ENCODE measurements around the gene DNAI2. TPM values are rescaled to one million over a fixed set of nuclear protein-coding genes. Genes with fewer than 3 reads are reported as not detected.

Gene DNAI2
- total RNA-seq, 1 experiment from 2014 or later: 0.26 TPM

DNA sequence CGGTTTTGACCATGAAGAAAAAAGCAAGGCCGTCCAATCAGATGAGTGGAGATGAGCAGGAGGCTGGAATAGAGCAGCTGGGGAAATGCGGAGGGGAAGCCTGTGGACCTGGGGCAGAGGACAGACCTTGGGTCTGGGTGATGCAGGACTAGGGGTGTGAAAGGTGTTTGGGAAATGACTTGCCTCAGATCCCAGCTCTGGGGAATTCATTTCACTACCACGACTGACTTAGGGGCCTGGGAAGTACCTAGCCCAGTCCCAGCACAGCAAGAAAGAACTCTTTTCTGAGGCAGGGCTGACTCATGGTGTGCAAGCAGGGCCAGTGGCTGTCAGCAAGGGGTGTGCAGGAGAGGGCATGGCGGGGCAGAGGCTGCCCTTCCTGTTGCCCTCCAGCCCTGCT is 14.8 kb downstream of the DNAI2 start (continued):
- TF ChIP-seq, protein P1, sequence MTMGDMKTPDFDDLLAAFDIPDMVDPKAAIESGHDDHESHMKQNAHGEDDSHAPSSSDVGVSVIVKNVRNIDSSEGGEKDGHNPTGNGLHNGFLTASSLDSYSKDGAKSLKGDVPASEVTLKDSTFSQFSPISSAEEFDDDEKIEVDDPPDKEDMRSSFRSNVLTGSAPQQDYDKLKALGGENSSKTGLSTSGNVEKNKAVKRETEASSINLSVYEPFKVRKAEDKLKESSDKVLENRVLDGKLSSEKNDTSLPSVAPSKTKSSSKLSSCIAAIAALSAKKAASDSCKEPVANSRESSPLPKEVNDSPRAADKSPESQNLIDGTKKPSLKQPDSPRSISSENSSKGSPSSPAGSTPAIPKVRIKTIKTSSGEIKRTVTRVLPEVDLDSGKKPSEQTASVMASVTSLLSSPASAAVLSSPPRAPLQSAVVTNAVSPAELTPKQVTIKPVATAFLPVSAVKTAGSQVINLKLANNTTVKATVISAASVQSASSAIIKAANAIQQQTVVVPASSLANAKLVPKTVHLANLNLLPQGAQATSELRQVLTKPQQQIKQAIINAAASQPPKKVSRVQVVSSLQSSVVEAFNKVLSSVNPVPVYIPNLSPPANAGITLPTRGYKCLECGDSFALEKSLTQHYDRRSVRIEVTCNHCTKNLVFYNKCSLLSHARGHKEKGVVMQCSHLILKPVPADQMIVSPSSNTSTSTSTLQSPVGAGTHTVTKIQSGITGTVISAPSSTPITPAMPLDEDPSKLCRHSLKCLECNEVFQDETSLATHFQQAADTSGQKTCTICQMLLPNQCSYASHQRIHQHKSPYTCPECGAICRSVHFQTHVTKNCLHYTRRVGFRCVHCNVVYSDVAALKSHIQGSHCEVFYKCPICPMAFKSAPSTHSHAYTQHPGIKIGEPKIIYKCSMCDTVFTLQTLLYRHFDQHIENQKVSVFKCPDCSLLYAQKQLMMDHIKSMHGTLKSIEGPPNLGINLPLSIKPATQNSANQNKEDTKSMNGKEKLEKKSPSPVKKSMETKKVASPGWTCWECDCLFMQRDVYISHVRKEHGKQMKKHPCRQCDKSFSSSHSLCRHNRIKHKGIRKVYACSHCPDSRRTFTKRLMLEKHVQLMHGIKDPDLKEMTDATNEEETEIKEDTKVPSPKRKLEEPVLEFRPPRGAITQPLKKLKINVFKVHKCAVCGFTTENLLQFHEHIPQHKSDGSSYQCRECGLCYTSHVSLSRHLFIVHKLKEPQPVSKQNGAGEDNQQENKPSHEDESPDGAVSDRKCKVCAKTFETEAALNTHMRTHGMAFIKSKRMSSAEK (CRISPR knock-in tag; IDR thresholded peaks at IDR 0.05; ENCODE audit: borderline replicate concordance): no peak
- TF ChIP-seq, protein P2, sequence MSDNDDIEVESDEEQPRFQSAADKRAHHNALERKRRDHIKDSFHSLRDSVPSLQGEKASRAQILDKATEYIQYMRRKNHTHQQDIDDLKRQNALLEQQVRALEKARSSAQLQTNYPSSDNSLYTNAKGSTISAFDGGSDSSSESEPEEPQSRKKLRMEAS (CRISPR knock-in tag; IDR thresholded peaks at IDR 0.05): no peak
- TF ChIP-seq, protein P3, sequence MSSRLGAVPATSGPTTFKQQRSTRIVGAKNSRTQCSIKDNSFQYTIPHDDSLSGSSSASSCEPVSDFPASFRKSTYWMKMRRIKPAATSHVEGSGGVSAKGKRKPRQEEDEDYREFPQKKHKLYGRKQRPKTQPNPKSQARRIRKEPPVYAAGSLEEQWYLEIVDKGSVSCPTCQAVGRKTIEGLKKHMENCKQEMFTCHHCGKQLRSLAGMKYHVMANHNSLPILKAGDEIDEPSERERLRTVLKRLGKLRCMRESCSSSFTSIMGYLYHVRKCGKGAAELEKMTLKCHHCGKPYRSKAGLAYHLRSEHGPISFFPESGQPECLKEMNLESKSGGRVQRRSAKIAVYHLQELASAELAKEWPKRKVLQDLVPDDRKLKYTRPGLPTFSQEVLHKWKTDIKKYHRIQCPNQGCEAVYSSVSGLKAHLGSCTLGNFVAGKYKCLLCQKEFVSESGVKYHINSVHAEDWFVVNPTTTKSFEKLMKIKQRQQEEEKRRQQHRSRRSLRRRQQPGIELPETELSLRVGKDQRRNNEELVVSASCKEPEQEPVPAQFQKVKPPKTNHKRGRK (CRISPR knock-in tag; IDR thresholded peaks at IDR 0.05; ENCODE audit: borderline replicate concordance): no peak
- no peak for TF ChIP-seq MXD4 (CRISPR knock-in tag; IDR thresholded peaks at IDR 0.05; ENCODE audit: borderline replicate concordance)
- no peak for TF ChIP-seq MYBL2 (CRISPR knock-in tag; IDR thresholded peaks at IDR 0.05)
- TF ChIP-seq ESRRA (CRISPR knock-in tag; IDR thresholded peaks at IDR 0.05; ENCODE audit: borderline replicate concordance): no peak
- TF ChIP-seq PRRX2 (CRISPR knock-in tag; IDR thresholded peaks at IDR 0.05): no peak
- TF ChIP-seq, protein P4, sequence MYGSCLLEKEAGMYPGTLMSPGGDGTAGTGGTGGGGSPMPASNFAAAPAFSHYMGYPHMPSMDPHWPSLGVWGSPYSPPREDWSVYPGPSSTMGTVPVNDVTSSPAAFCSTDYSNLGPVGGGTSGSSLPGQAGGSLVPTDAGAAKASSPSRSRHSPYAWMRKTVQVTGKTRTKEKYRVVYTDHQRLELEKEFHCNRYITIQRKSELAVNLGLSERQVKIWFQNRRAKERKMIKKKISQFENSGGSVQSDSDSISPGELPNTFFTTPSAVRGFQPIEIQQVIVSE (CRISPR knock-in tag; IDR thresholded peaks at IDR 0.05; ENCODE audit: borderline replicate concordance): no peak
- TF ChIP-seq KAT7 (CRISPR knock-in tag; IDR thresholded peaks at IDR 0.05; ENCODE audit: borderline replicate concordance): no peak
- TF ChIP-seq, protein P5, sequence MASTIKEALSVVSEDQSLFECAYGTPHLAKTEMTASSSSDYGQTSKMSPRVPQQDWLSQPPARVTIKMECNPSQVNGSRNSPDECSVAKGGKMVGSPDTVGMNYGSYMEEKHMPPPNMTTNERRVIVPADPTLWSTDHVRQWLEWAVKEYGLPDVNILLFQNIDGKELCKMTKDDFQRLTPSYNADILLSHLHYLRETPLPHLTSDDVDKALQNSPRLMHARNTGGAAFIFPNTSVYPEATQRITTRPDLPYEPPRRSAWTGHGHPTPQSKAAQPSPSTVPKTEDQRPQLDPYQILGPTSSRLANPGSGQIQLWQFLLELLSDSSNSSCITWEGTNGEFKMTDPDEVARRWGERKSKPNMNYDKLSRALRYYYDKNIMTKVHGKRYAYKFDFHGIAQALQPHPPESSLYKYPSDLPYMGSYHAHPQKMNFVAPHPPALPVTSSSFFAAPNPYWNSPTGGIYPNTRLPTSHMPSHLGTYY (CRISPR knock-in tag; IDR thresholded peaks at IDR 0.05): no peak
- TF ChIP-seq OVOL2 (CRISPR knock-in tag; IDR thresholded peaks at IDR 0.05; ENCODE audit: borderline replicate concordance): no peak
- TF ChIP-seq, protein P6, sequence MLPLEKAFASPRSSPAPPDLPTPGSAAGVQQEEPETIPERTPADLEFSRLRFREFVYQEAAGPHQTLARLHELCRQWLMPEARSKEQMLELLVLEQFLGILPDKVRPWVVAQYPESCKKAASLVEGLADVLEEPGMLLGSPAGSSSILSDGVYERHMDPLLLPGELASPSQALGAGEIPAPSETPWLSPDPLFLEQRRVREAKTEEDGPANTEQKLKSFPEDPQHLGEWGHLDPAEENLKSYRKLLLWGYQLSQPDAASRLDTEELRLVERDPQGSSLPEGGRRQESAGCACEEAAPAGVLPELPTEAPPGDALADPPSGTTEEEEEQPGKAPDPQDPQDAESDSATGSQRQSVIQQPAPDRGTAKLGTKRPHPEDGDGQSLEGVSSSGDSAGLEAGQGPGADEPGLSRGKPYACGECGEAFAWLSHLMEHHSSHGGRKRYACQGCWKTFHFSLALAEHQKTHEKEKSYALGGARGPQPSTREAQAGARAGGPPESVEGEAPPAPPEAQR (CRISPR knock-in tag; IDR thresholded peaks at IDR 0.05): no peak
- TF ChIP-seq, protein P7, sequence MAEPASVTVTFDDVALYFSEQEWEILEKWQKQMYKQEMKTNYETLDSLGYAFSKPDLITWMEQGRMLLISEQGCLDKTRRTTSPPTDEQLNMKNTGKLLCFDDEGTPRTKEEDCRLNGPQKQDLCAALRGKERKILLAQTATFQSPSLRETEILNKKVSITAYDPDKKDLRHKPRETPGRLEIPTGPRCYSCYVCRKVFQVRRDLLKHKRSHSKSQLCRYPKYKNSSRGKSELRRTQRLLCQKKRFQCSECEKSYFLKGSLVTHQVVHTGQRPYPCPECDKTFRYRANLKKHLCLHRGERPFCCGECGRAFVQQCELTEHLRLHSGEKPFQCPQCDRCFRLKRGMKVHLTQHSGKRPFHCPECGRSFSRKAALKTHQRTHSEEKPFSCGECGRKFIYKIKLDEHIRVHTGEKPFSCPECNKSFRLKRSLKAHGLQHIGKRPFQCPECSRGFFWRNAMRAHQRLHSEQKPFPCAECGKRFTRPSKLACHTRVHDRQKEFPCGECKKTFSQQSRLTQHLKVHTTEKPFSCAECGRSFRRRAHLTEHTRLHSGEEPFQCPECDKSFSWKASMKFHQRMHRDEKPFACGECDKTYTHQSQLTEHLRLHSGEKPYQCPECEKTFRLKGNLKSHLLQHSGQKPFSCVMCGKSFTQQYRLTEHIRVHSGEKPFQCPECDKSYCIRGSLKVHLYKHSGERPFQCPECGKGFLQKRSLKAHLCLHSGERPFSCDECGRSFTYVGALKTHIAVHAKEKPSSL (CRISPR knock-in tag; conservative IDR thresholded peaks at IDR 0.05): no peak
- TF ChIP-seq NR2C2 (CRISPR knock-in tag; IDR thresholded peaks at IDR 0.05): no peak
- TF ChIP-seq CREM (CRISPR knock-in tag; IDR thresholded peaks at IDR 0.05): no peak
- TF ChIP-seq ZNF396 (CRISPR knock-in tag; IDR thresholded peaks at IDR 0.05; ENCODE audit: borderline replicate concordance): no peak
- TF ChIP-seq, protein P8, sequence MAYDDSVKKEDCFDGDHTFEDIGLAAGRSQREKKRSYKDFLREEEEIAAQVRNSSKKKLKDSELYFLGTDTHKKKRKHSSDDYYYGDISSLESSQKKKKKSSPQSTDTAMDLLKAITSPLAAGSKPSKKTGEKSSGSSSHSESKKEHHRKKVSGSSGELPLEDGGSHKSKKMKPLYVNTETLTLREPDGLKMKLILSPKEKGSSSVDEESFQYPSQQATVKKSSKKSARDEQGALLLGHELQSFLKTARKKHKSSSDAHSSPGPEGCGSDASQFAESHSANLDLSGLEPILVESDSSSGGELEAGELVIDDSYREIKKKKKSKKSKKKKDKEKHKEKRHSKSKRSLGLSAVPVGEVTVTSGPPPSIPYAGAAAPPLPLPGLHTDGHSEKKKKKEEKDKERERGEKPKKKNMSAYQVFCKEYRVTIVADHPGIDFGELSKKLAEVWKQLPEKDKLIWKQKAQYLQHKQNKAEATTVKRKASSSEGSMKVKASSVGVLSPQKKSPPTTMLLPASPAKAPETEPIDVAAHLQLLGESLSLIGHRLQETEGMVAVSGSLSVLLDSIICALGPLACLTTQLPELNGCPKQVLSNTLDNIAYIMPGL (CRISPR knock-in tag; IDR thresholded peaks at IDR 0.05): no peak

Data from WTC11 (cell line).